GM23248 (cell line): Measurements from ENCODE around the gene CCNYL1. TPM values are rescaled to one million over a fixed set of nuclear protein-coding genes. Genes with fewer than 3 reads are reported as not detected.
A peak's percentile ranks its signal among the peaks of the same experiment; 100 is the strongest.

ENCODE experiments used
- DNase-seq: peaks from one replicate; pipeline ENCODE4 v3.0.0-alpha.2; 2015
- H2AFZ ChIP-seq: fragments of 200-600 bp; sonication (generic); 2 replicates; pipeline ENCODE4 v1.6.1; 2016; ENCODE audit warnings: antibody characterized with exemption
- H3F3A ChIP-seq: fragments of 200-600 bp; sonication (generic); 2 replicates; pipeline ENCODE4 v1.6.1; 2016; ENCODE audit warnings: mild to moderate bottlenecking, antibody characterized with exemption, mixed run types; ENCODE audit not compliant: insufficient read depth
- H3K27ac ChIP-seq: fragments of 200-600 bp; sonication (generic); 2 replicates; pipeline ENCODE4 v1.5.1; 2016; ENCODE audit warnings: mild to moderate bottlenecking
- H3K27me3 ChIP-seq: fragments of 200-600 bp; sonication (generic); replicated peaks from 2 replicates; pipeline ENCODE4 v1.6.1; 2016; ENCODE audit warnings: mild to moderate bottlenecking; ENCODE audit not compliant: insufficient read depth
- H3K36me3 ChIP-seq: fragments of 200-600 bp; sonication (generic); 2 replicates; pipeline ENCODE4 v1.6.1; 2016; ENCODE audit warnings: low read depth, mild to moderate bottlenecking
- H3K4me1 ChIP-seq: fragments of 200-600 bp; sonication (generic); 2 replicates; pipeline ENCODE4 v1.6.1; 2016; ENCODE audit warnings: mild to moderate bottlenecking; ENCODE audit not compliant: insufficient read depth
- H3K4me2 ChIP-seq: fragments of 200-600 bp; sonication (generic); one replicate; pipeline ENCODE4 v1.6.1; 2016; ENCODE audit warnings: mild to moderate bottlenecking; ENCODE audit not compliant: unreplicated experiment
- H3K4me3 ChIP-seq: fragments of 200-600 bp; sonication (generic); 2 replicates; pipeline ENCODE4 v1.5.1; 2016; ENCODE audit warnings: mild to moderate bottlenecking
- H3K79me2 ChIP-seq: fragments of 200-600 bp; sonication (generic); 2 replicates; pipeline ENCODE4 v1.6.1; 2016; ENCODE audit warnings: mild to moderate bottlenecking; ENCODE audit not compliant: insufficient read depth
- H3K9ac ChIP-seq: fragments of 200-600 bp; sonication (generic); 2 replicates; pipeline ENCODE4 v1.6.1; 2016; ENCODE audit warnings: mild to moderate bottlenecking
- H3K9me2 ChIP-seq: fragments of 200-600 bp; sonication (generic); 2 replicates; pipeline ENCODE4 v1.6.1; 2016; ENCODE audit warnings: mixed run types, mild to moderate bottlenecking, moderate library complexity; ENCODE audit not compliant: insufficient read depth
- H3K9me3 ChIP-seq: fragments of 200-600 bp; sonication (generic); one replicate; pipeline ENCODE4 v1.6.1; 2017; ENCODE audit warnings: low read depth
- H4K20me1 ChIP-seq: fragments of 200-600 bp; sonication (generic); 2 replicates; pipeline ENCODE4 v1.6.0; 2016; ENCODE audit not compliant: insufficient read depth
- EZH2 ChIP-seq: fragments of 200-600 bp; sonication (generic); IDR thresholded peaks from 2 replicates; pipeline ENCODE4 v1.6.1; 2018; ENCODE audit warnings: antibody characterized with exemption, mild to moderate bottlenecking; ENCODE audit not compliant: insufficient read depth, poor library complexity, severe bottlenecking
- EZH2phosphoT487 ChIP-seq: fragments of 200-600 bp; sonication (generic); IDR thresholded peaks from 2 replicates; pipeline ENCODE4 v1.6.1; 2018; ENCODE audit warnings: antibody characterized with exemption, moderate library complexity, mild to moderate bottlenecking, low read depth; ENCODE audit not compliant: insufficient read depth
- WGBS, 2 experiments: methylation state at CpG; one replicate each; pipeline ENCODE4 v1.1.6; 2015 to 2017; ENCODE audit warnings: low lambda C conversion rate in 2 of 2, low coverage in 1 of 2; ENCODE audit errors: missing lambda C conversion rate in 2 of 2; 5-methylcytosine and 5-hydroxymethylcytosine counted together
- in situ Hi-C: fragments of 300-500 bp; cut with MboI; formaldehyde crosslinking; loops from 2 replicates; pipeline ENCODE4 v1.15.0; 2020
- polyA plus RNA-seq: library from polyadenylated mRNA; unstranded; fragments of >200 nt; fragmentation: Nextera tagmentation; extraction: Ambion mirVana; gene quantifications from 2 replicates; pipeline ENCODE4 v1.2.1, GENCODE V29; 2016
- total RNA-seq: library from RNA; depleted of rRNA; stranded (reverse); fragments of >200 nt; shearing (Covaris generic); gene quantifications from 2 replicates; pipeline ENCODE4 v1.2.3, GENCODE V29; 2014

The CCNYL1 gene
- total and polyA plus RNA-seq, 2 experiments from 2014 or later = 12.5 to 12.7 TPM

DNA sequence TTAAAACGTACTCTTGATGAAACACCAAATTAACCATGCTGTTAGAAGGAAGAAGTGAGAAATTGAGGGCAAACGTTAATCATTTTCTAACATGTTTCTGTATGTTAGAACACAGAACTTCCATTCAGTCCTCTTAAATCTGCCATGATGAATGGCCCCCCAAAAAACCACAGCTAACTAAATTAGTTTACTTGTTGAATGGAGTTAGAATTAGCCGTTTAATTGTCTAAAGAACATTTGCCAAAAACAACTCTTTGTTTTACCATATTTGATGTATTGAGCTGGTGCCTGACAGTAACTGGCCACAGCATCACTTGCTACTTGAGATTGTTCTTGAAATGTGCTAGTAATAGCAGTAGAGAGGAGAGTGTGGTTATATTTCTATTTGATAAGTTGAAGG is 12.7 kb downstream of the CCNYL1 start:
- H3K9me3 ChIP-seq = no peaks in the 10 kb centered on the region
- 64 to 75% methylated on average over 3 of the region's 3 CpGs for WGBS, 2 experiments
- no peak for DNase-seq
- no peaks in the 10 kb centered on the region for H3K9me2 ChIP-seq
- H3K4me2 ChIP-seq = no peak overlapping the region
- no peaks in the 10 kb centered on the region for H3K36me3 ChIP-seq
- no peaks in the 10 kb centered on the region for H3K27me3 ChIP-seq
- H2AFZ ChIP-seq = no peak overlapping the region
- TF ChIP-seq EZH2phosphoT487 (no peak), EZH2 (no peak)
- peaks cover 36% of the 10 kb centered on the region; the same call in 1 of the 2 replicates for H3F3A ChIP-seq
- no peak overlapping the region for H3K9ac ChIP-seq
- no peak overlapping the region for H3K27ac ChIP-seq
- no peaks in the 10 kb centered on the region for H4K20me1 ChIP-seq
- H3K79me2 ChIP-seq = peaks cover 44% of the 10 kb centered on the region
- no peak overlapping the region for H3K4me3 ChIP-seq
- in situ Hi-C loops = no loop called here
- peaks cover 24% of the 10 kb centered on the region for H3K4me1 ChIP-seq

GRCh38 chr2:207725873-207726578 is 14.6 kb downstream of the CCNYL1 start:
- Histone ChIP-seq H3K27me3 (no peaks in the 10 kb centered on the region), H3K27ac (no peak overlapping the region), H2AFZ (no peak overlapping the region), H3K9me2 (no peaks in the 10 kb centered on the region), H3K9ac (no peak overlapping the region), H3K36me3 (0 out of 2 replicates have a peak, but pooled peaks cover 4% of the 10 kb centered on the region), H3K4me3 (no peak overlapping the region), H3F3A (peaks cover 36% of the 10 kb centered on the region; the same call in 1 of the 2 replicates), H3K4me1 (peaks cover 24% of the 10 kb centered on the region), H3K4me2 (no peak overlapping the region), H3K9me3 (no peaks in the 10 kb centered on the region), H4K20me1 (no peaks in the 10 kb centered on the region), H3K79me2 (peaks cover 25% of the 10 kb centered on the region)
- in situ Hi-C loops = no loop called here
- no peak for TF ChIP-seq EZH2phosphoT487
- 86 to 89% methylated on average over 4 of the region's 4 CpGs for WGBS, 2 experiments
- no peak for DNase-seq

GRCh38 chr2:207727261-207727660 is 15.8 kb downstream of the CCNYL1 start:
- WGBS, 2 experiments = 6% methylated on average over 2 of the region's 2 CpGs
- peaks cover 12% of the 10 kb centered on the region for H3K79me2 ChIP-seq
- no peaks in the 10 kb centered on the region for H4K20me1 ChIP-seq
- peak overlapping the region; percentile 54 for H2AFZ ChIP-seq
- H3K9ac ChIP-seq = peak overlapping the region; percentile 29
- in situ Hi-C loops = no loop called here
- H3K9me2 ChIP-seq = no peaks in the 10 kb centered on the region
- H3F3A ChIP-seq = peaks cover 36% of the 10 kb centered on the region; the same call in 1 of the 2 replicates
- peak overlapping the region; percentile 40 for H3K4me2 ChIP-seq
- H3K4me1 ChIP-seq = peaks cover 24% of the 10 kb centered on the region
- H3K9me3 ChIP-seq = no peaks in the 10 kb centered on the region
- 0 out of 2 replicates have a peak overlapping the region, but pooled peaks have one; percentile 13 for H3K4me3 ChIP-seq
- 0 out of 2 replicates have a peak, but pooled peaks cover 4% of the 10 kb centered on the region for H3K36me3 ChIP-seq
- H3K27ac ChIP-seq = peak overlapping the region; percentile 47
- no peaks in the 10 kb centered on the region for H3K27me3 ChIP-seq
- DNase-seq = peak; percentile 75
- TF ChIP-seq EZH2phosphoT487 (no peak), EZH2 (no peak)

- Histone ChIP-seq H3F3A (peaks cover 24% of the 10 kb centered on the region; the same call in 1 of the 2 replicates), H3K9me3 (no peaks in the 10 kb centered on the region), H3K27me3 (no peaks in the 10 kb centered on the region), H2AFZ (no peak overlapping the region), H4K20me1 (no peaks in the 10 kb centered on the region), H3K36me3 (0 out of 2 replicates have a peak, but pooled peaks cover 4% of the 10 kb centered on the region), H3K4me2 (no peak overlapping the region), H3K27ac (no peak overlapping the region), H3K4me1 (peaks cover 19% of the 10 kb centered on the region), H3K9ac (no peak overlapping the region), H3K4me3 (no peak overlapping the region), H3K9me2 (no peaks in the 10 kb centered on the region), H3K79me2 (no peaks in the 10 kb centered on the region; the same call in 1 of the 2 replicates)
- 96% methylated on average over 8 of the region's 8 CpGs for WGBS, 2 experiments
- in situ Hi-C loops = no loop called here
- TF ChIP-seq EZH2 (no peak), EZH2phosphoT487 (no peak)
- DNase-seq = no peak
Measured at GRCh38 chr2:207729465-207729998, 18.1 kb downstream of the CCNYL1 start.
